ENCODE results near the gene PMP22. TPM values are rescaled to one million over a fixed set of nuclear protein-coding genes. Genes with fewer than 3 reads are reported as not detected.

Gene PMP22
- 6.4 TPM for polyA plus RNA-seq (2012; ENCODE audit: insufficient read length, low read depth)

GRCh38 chr17:15265131-15265530 is at the start of gene PMP22:
TSS of gene PMP22 (minus strand) at chr17:15265326. CDS start at chr17:15260727, 4,599 bp downstream.
- TF ChIP-seq REST (IDR thresholded peaks at IDR 0.05; ENCODE audit: insufficient read depth in 1 of 2, low read depth in 2 of 2, low read length in 2 of 2) (no peak), FOXP2 (optimal IDR thresholded peaks at IDR 0.05; ENCODE audit: borderline replicate concordance, extremely low read depth, extremely low read length, insufficient read depth) (no peak), TAF1 (IDR thresholded peaks at IDR 0.05; ENCODE audit: borderline replicate concordance, insufficient read depth, low read length) (no peak), POLR2AphosphoS5 (IDR thresholded peaks at IDR 0.05; ENCODE audit: low read depth, low read length) (no peak), SIN3A (IDR thresholded peaks at IDR 0.05; ENCODE audit: borderline replicate concordance, insufficient read depth, low read length) (no peak)

- no peak for TF ChIP-seq REST (IDR thresholded peaks at IDR 0.05; ENCODE audit: insufficient read depth in 1 of 2, low read depth in 2 of 2, low read length in 2 of 2)
- TF ChIP-seq FOXP2 (optimal IDR thresholded peaks at IDR 0.05; ENCODE audit: borderline replicate concordance, extremely low read depth, extremely low read length, insufficient read depth): no peak
- TF ChIP-seq TAF1 (IDR thresholded peaks at IDR 0.05; ENCODE audit: borderline replicate concordance, insufficient read depth, low read length): no peak
- no peak for TF ChIP-seq POLR2AphosphoS5 (IDR thresholded peaks at IDR 0.05; ENCODE audit: low read depth, low read length)
- no peak for TF ChIP-seq SIN3A (IDR thresholded peaks at IDR 0.05; ENCODE audit: borderline replicate concordance, insufficient read depth, low read length)
These were observed 46.9 kb upstream of the PMP22 start for GRCh38 chr17:15311996-15312395.

GRCh38 chr17:15309793-15310192 is 44.7 kb upstream of the PMP22 start:
- TF ChIP-seq REST (IDR thresholded peaks at IDR 0.05; ENCODE audit: insufficient read depth in 1 of 2, low read depth in 2 of 2, low read length in 2 of 2) (no peak), SIN3A (IDR thresholded peaks at IDR 0.05; ENCODE audit: borderline replicate concordance, insufficient read depth, low read length) (no peak), FOXP2 (optimal IDR thresholded peaks at IDR 0.05; ENCODE audit: borderline replicate concordance, extremely low read depth, extremely low read length, insufficient read depth) (no peak), POLR2AphosphoS5 (IDR thresholded peaks at IDR 0.05; ENCODE audit: low read depth, low read length) (no peak), TAF1 (IDR thresholded peaks at IDR 0.05; ENCODE audit: borderline replicate concordance, insufficient read depth, low read length) (no peak)

GRCh38 chr17:15309236-15309635 is 44.1 kb upstream of the PMP22 start:
- no peak for TF ChIP-seq TAF1 (IDR thresholded peaks at IDR 0.05; ENCODE audit: borderline replicate concordance, insufficient read depth, low read length)
- TF ChIP-seq REST (IDR thresholded peaks at IDR 0.05; ENCODE audit: insufficient read depth in 1 of 2, low read depth in 2 of 2, low read length in 2 of 2): no peak
- TF ChIP-seq SIN3A (IDR thresholded peaks at IDR 0.05; ENCODE audit: borderline replicate concordance, insufficient read depth, low read length): no peak
- TF ChIP-seq POLR2AphosphoS5 (IDR thresholded peaks at IDR 0.05; ENCODE audit: low read depth, low read length): no peak
- TF ChIP-seq FOXP2 (optimal IDR thresholded peaks at IDR 0.05; ENCODE audit: borderline replicate concordance, extremely low read depth, extremely low read length, insufficient read depth): no peak

GRCh38 chr17:15308758-15309157 is 43.6 kb upstream of the PMP22 start:
- TF ChIP-seq POLR2AphosphoS5 (IDR thresholded peaks at IDR 0.05; ENCODE audit: low read depth, low read length) (no peak), SIN3A (IDR thresholded peaks at IDR 0.05; ENCODE audit: borderline replicate concordance, insufficient read depth, low read length) (no peak), FOXP2 (optimal IDR thresholded peaks at IDR 0.05; ENCODE audit: borderline replicate concordance, extremely low read depth, extremely low read length, insufficient read depth) (no peak), REST (IDR thresholded peaks at IDR 0.05; ENCODE audit: insufficient read depth in 1 of 2, low read depth in 2 of 2, low read length in 2 of 2) (no peak), TAF1 (IDR thresholded peaks at IDR 0.05; ENCODE audit: borderline replicate concordance, insufficient read depth, low read length) (no peak)

All from PFSK-1 (cell line).